COLO668 (cell line): ENCODE measurements around the gene SLC39A2.
"Not testable (repeated sequence)": the region's sequence is repeated elsewhere in the genome, so short reads cannot be mapped to it uniquely, and the experiment has no call there.

ENCODE experiments used
- DNase-seq: peaks from one replicate; lab custom pipeline; 2025; ENCODE audit not compliant: unreplicated experiment; lab: John Stamatoyannopoulos, UW

The SLC39A2 gene

GRCh38 chr14:21024585-21025370 lies 25.7 kb downstream of the SLC39A2 start, which contains the start of gene NDRG2:
NDRG2 (minus strand) TSS chr14:21025061; CDS start chr14:21023315, 1,746 bp downstream.
- DNase-seq = peak; percentile 14

GRCh38 chr14:21025371-21026273 lies 26.5 kb downstream of the SLC39A2 start:
- no peak for DNase-seq

GRCh38 chr14:21026274-21026987 lies 27.3 kb downstream of the SLC39A2 start:
- DNase-seq = no peak

GRCh38 chr14:21026988-21027315 lies 27.9 kb downstream of the SLC39A2 start:
- no peak for DNase-seq

GRCh38 chr14:21029917-21030316 lies 30.8 kb downstream of the SLC39A2 start, which contains the start of gene TPPP2:
TPPP2 (plus strand) TSS chr14:21030217; CDS start chr14:21030582, 365 bp downstream.
- DNase-seq = no peak

- DNase-seq = no peak
Observed at GRCh38 chr14:21030531-21030930, 31.4 kb downstream of the SLC39A2 start.

- no peak for DNase-seq
Observed at GRCh38 chr14:21032326-21033132, 33.4 kb downstream of the SLC39A2 start.

GRCh38 chr14:21033133-21033698 lies 34.1 kb downstream of the SLC39A2 start:
- DNase-seq = no peak

GRCh38 chr14:21034707-21035106 lies 35.6 kb downstream of the SLC39A2 start, which contains the start of gene RNASE13:
RNASE13 (minus strand) TSS chr14:21034807; CDS start chr14:21034288, 519 bp downstream.
- no peak for DNase-seq

GRCh38 chr14:21036751-21037150 lies 37.7 kb downstream of the SLC39A2 start:
- no peak for DNase-seq

GRCh38 chr14:21037156-21037555 lies 38.1 kb downstream of the SLC39A2 start:
- DNase-seq = no peak

GRCh38 chr14:21038441-21039422 lies 39.6 kb downstream of the SLC39A2 start:
- peak; percentile 9 for DNase-seq

- DNase-seq = no peak
Observed at GRCh38 chr14:21039585-21040369, 40.7 kb downstream of the SLC39A2 start.

- DNase-seq = no peak
Observed at GRCh38 chr14:21040370-21040925, 41.4 kb downstream of the SLC39A2 start.

GRCh38 chr14:21040941-21041340 lies 41.8 kb downstream of the SLC39A2 start:
- DNase-seq = not testable (repeated sequence)

GRCh38 chr14:21041676-21042433 lies 42.8 kb downstream of the SLC39A2 start, which contains the start of gene RNASE7:
RNASE7 (plus strand) TSS chr14:21042362; CDS start chr14:21042993, 631 bp downstream.
- no peak for DNase-seq

- DNase-seq = no peak
Observed at GRCh38 chr14:21042918-21043317, 43.8 kb downstream of the SLC39A2 start.
